CD8-positive, alpha-beta memory T cell (primary cell): ENCODE results near the gene MORN1. TPM values are rescaled to one million over a fixed set of nuclear protein-coding genes. Genes with fewer than 3 reads are reported as not detected.

Source experiments
- CTCF ChIA-PET: fragments of 350-600 bp; sonication (Branson Sonifier 250); formaldehyde crosslinking; loops from one replicate; lab custom pipeline; 2021; ENCODE audit warnings: antibody characterized with exemption; lab: Charles Lee
- POLR2A ChIA-PET: fragments of 350-600 bp; sonication (Branson Sonifier 250); formaldehyde crosslinking; loops from one replicate; lab custom pipeline; 2021; ENCODE audit warnings: antibody characterized with exemption; lab: Charles Lee
- DNase-seq, 5 donors: peaks; one replicate each; pipeline versions ENCODE4 v3.0.0 to v3.0.0-alpha.2; 2020 to 2022; ENCODE audit warnings: mixed read lengths in 1 of 5
- H3K27ac ChIP-seq: one replicate; pipeline ENCODE4 v1.7.0; 2013; ENCODE audit warnings: low read depth, mild to moderate bottlenecking, low read length, moderate library complexity
- H3K27me3 ChIP-seq: 2 replicates; pipeline ENCODE4 v1.7.0; 2013; ENCODE audit warnings: low read length, mild to moderate bottlenecking; ENCODE audit not compliant: insufficient read depth, poor library complexity, severe bottlenecking
- H3K36me3 ChIP-seq: 2 replicates; pipeline ENCODE4 v1.7.0; 2013; ENCODE audit warnings: mild to moderate bottlenecking, low read length, moderate library complexity; ENCODE audit not compliant: insufficient read depth
- H3K4me1 ChIP-seq: 2 replicates; pipeline ENCODE4 v1.7.0; 2013; ENCODE audit warnings: mild to moderate bottlenecking, low read length, moderate library complexity; ENCODE audit not compliant: insufficient read depth
- H3K4me3 ChIP-seq: 2 replicates; pipeline ENCODE4 v1.7.0; 2013; ENCODE audit warnings: mild to moderate bottlenecking, low read length
- H3K9me3 ChIP-seq: 2 replicates; pipeline ENCODE4 v1.7.0; 2013; ENCODE audit warnings: mild to moderate bottlenecking, low read length
- H3K27ac Mint-ChIP-seq, 8 donors: one replicate each; pipeline ENCODE4 v1.8.0; 2020 to 2021; ENCODE audit warnings: mixed read lengths in 8 of 8, mild to moderate bottlenecking in 6 of 8, inconsistent platforms in 3 of 8, moderate library complexity in 3 of 8
- H3K27me3 Mint-ChIP-seq, 2 donors: one replicate each; pipeline ENCODE4 v1.8.0; 2020 to 2021; ENCODE audit warnings: mixed read lengths in 2 of 2, mild to moderate bottlenecking in 1 of 2, moderate library complexity in 1 of 2
- H3K36me3 Mint-ChIP-seq, 3 donors: one replicate each; pipeline ENCODE4 v1.8.0; 2020 to 2021; ENCODE audit warnings: mixed read lengths in 3 of 3, inconsistent platforms in 1 of 3, mild to moderate bottlenecking in 1 of 3
- H3K4me1 Mint-ChIP-seq, 3 donors: one replicate each; pipeline ENCODE4 v1.8.0; 2020 to 2021; ENCODE audit warnings: mixed read lengths in 3 of 3, inconsistent platforms in 1 of 3, mild to moderate bottlenecking in 1 of 3
- H3K4me3 Mint-ChIP-seq, 7 donors: one replicate each; pipeline ENCODE4 v1.8.0; 2020 to 2021; ENCODE audit warnings: mixed read lengths in 7 of 7, mild to moderate bottlenecking in 6 of 7, moderate library complexity in 4 of 7, inconsistent platforms in 2 of 7
- H3K9me3 Mint-ChIP-seq, 5 donors: one replicate each; pipeline ENCODE4 v1.8.0; 2020 to 2022; ENCODE audit warnings: mixed read lengths in 5 of 5, mild to moderate bottlenecking in 3 of 5, moderate library complexity in 2 of 5, inconsistent platforms in 1 of 5
- polyA plus RNA-seq: library from polyadenylated mRNA; unstranded; fragments of 300-500 nt; fragmentation: Illumina TruSeq; gene quantifications from one replicate; pipeline ENCODE4 v1.2.3, GENCODE V29; 2021
- total RNA-seq, 2 experiments: library from RNA; stranded (reverse); gene quantifications; one replicate each; pipeline ENCODE4 v1.2.3, GENCODE V29; 2021

MORN1 gene
- total and polyA plus RNA-seq, 3 experiments from 2014 or later = 3.3 to 10.4 (median 9.4) TPM

GRCh38 chr1:2273401-2274090 is 117.8 kb downstream of the MORN1 start:
- Mint-ChIP-seq H3K27ac (peak overlapping the region in 3 of 8 donors; percentile 27 to 93 (median 36)), H3K27me3 (peaks cover 0 to 5% of the 10 kb centered on the region in 2 donors), H3K4me3 (peak overlapping the region in 1 of 7 donors; percentile 44), H3K4me1 (peaks cover 24 to 83% (median 37%) of the 10 kb centered on the region in 3 donors), H3K9me3 (no peaks in the 10 kb centered on the region), H3K36me3 (peaks cover 0 to 20% (median 0%) of the 10 kb centered on the region in 3 donors)
- CTCF ChIA-PET = no interaction called here
- H3K36me3 ChIP-seq = no peaks in the 10 kb centered on the region
- H3K4me3 ChIP-seq = no peak overlapping the region
- peaks cover 65% of the 10 kb centered on the region for H3K4me1 ChIP-seq
- H3K27me3 ChIP-seq = no peaks in the 10 kb centered on the region
- POLR2A ChIA-PET = no interaction called here
- no peaks in the 10 kb centered on the region for H3K9me3 ChIP-seq
- H3K27ac ChIP-seq = no peak overlapping the region
- DNase-seq = no peak

DNA sequence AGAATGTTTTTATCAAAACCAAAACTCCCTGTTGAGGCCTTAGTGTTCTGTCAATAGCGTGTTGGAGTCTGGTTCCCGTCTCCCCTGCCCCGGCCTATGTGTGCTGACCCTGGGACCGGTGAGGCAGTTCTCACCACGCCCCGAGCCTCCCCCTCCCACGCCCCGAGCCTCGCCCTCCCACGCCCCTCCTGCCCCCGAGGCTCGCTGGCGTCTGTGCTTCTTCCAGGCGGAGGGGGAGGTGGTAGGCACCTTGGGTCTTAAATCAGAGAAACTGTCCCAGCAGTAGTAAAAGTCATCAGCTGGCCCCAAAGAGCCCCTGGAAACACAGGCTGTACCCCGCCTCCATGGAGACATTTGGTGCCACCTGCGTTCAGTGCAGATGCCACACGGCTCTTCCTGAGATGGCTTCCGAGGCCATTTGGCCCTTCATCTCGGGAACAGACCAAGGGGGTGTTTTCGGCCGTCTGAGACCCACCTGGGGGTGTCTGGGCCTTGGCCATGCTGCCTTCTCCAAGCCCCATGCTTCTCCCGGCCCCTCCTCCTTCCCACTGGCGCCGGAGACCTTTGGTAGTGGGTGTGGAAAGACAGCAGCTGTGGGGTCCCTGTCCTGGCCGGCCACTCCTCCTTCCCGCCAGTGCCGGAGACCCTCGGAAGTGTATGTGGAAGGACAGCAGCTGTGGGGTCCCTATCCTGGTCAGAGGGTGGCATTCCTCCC is 118.5 kb downstream of the MORN1 start:
- ChIA-PET POLR2A (no interaction called here), CTCF (no interaction called here)
- no peak for DNase-seq
- H3K4me3 ChIP-seq = no peak overlapping the region
- H3K36me3 Mint-ChIP-seq = peaks cover 0 to 18% (median 0%) of the 10 kb centered on the region in 3 donors
- H3K27me3 Mint-ChIP-seq = peaks cover 0 to 3% of the 10 kb centered on the region in 2 donors
- H3K4me1 ChIP-seq = peaks cover 65% of the 10 kb centered on the region
- H3K36me3 ChIP-seq = no peaks in the 10 kb centered on the region
- no peaks in the 10 kb centered on the region for H3K27me3 ChIP-seq
- H3K4me1 Mint-ChIP-seq = peaks cover 26 to 82% (median 41%) of the 10 kb centered on the region in 3 donors
- H3K9me3 ChIP-seq = no peaks in the 10 kb centered on the region
- H3K4me3 Mint-ChIP-seq = peak overlapping the region in 1 of 7 donors; percentile 44
- H3K27ac ChIP-seq = no peak overlapping the region
- peak overlapping the region in 2 of 8 donors; percentile 27 to 74 for H3K27ac Mint-ChIP-seq
- no peaks in the 10 kb centered on the region for H3K9me3 Mint-ChIP-seq

GRCh38 chr1:2271841-2272655 is 119.3 kb downstream of the MORN1 start:
- Histone ChIP-seq H3K4me3 (no peak overlapping the region), H3K9me3 (no peaks in the 10 kb centered on the region), H3K4me1 (peaks cover 70% of the 10 kb centered on the region), H3K27ac (no peak overlapping the region), H3K27me3 (no peaks in the 10 kb centered on the region), H3K36me3 (no peaks in the 10 kb centered on the region)
- no peak for DNase-seq
- ChIA-PET POLR2A (no interaction called here), CTCF (no interaction called here)
- H3K27ac Mint-ChIP-seq = peak overlapping the region in 2 of 8 donors; percentile 68 to 74
- peaks cover 0 to 1% of the 10 kb centered on the region in 2 donors for H3K27me3 Mint-ChIP-seq
- H3K4me3 Mint-ChIP-seq = peak overlapping the region in 2 of 7 donors; percentile 29 to 44
- no peaks in the 10 kb centered on the region for H3K9me3 Mint-ChIP-seq
- H3K4me1 Mint-ChIP-seq = peaks cover 23 to 81% (median 39%) of the 10 kb centered on the region in 3 donors
- H3K36me3 Mint-ChIP-seq = peaks cover 0 to 11% (median 0%) of the 10 kb centered on the region in 3 donors

Other genes with a start within 250 kb of the MORN1 start
- gene FAAP20, start 196.8 kb downstream of the MORN1 start, total RNA-seq = 10 to 100 TPM; 65.0 to 72.5 TPM
- gene FAAP20, start 196.8 kb downstream of the MORN1 start, polyA plus RNA-seq = 66.4 TPM
- gene SKI, start 163.2 kb downstream of the MORN1 start, total RNA-seq = 10 to 100 TPM; 35.9 to 38.4 TPM
- gene SKI, start 163.2 kb downstream of the MORN1 start, polyA plus RNA-seq = 0.94 TPM
- gene RER1, start 287 bp upstream of the MORN1 start, total RNA-seq = 100 to 1,000 TPM; 214 to 222 TPM
- gene RER1, start 287 bp upstream of the MORN1 start, polyA plus RNA-seq = 166 TPM
- 10 to 100 TPM; 25.6 to 26.2 TPM for gene PEX10, start 21.0 kb upstream of the MORN1 start, total RNA-seq
- gene PEX10, start 21.0 kb upstream of the MORN1 start, polyA plus RNA-seq = 8.9 TPM
- gene PLCH2, start 84.7 kb upstream of the MORN1 start, total RNA-seq = 1 to 10 TPM; 2.5 TPM
- 2.8 TPM for gene PLCH2, start 84.7 kb upstream of the MORN1 start, polyA plus RNA-seq
- 10 to 100 TPM; 40.3 to 46.3 TPM for gene PANK4, start 135.0 kb upstream of the MORN1 start, total RNA-seq
- gene PANK4, start 135.0 kb upstream of the MORN1 start, polyA plus RNA-seq = 25.0 TPM
- not detected for gene HES5, start 138.7 kb upstream of the MORN1 start, total RNA-seq
- gene HES5, start 138.7 kb upstream of the MORN1 start, polyA plus RNA-seq = not detected
- gene TNFRSF14, start 164.8 kb upstream of the MORN1 start, total RNA-seq = 100 to 1,000 TPM; 164 to 168 TPM
- 51.6 TPM for gene TNFRSF14, start 164.8 kb upstream of the MORN1 start, polyA plus RNA-seq
- 10 to 100 TPM; 41.3 to 45.5 TPM for gene PRXL2B, start 195.2 kb upstream of the MORN1 start, total RNA-seq
- 23.2 TPM for gene PRXL2B, start 195.2 kb upstream of the MORN1 start, polyA plus RNA-seq
- under 1 TPM in 1 of 2 experiments, not detected in 1; 0.44 TPM for gene MMEL1, start 241.5 kb upstream of the MORN1 start, total RNA-seq
- 6.8 TPM for gene MMEL1, start 241.5 kb upstream of the MORN1 start, polyA plus RNA-seq